Ascending aorta (tissue), 2 donors: ENCODE results near the gene TBC1D3B. TPM values are rescaled to one million over a fixed set of nuclear protein-coding genes. Genes with fewer than 3 reads are reported as not detected.

Source experiments
- DNase-seq, 2 donors: peaks; one replicate each; pipeline ENCODE4 v3.0.0-alpha.2; 2019; ENCODE audit warnings: low spot score in 2 of 2
- H3K27ac ChIP-seq, 2 donors: fragments of 200-600 bp; sonication (generic); one replicate each; pipeline ENCODE4 v1.5.1; 2016 to 2017; ENCODE audit warnings: mild to moderate bottlenecking in 1 of 2
- H3K27me3 ChIP-seq: fragments of 200-600 bp; sonication (generic); one replicate; pipeline ENCODE4 v1.5.1; 2017
- H3K36me3 ChIP-seq, 2 donors: fragments of 200-600 bp; sonication (generic); one replicate each; pipeline ENCODE4 v1.5.1; 2016
- H3K4me1 ChIP-seq, 2 donors: fragments of 200-600 bp; sonication (generic); one replicate each; pipeline ENCODE4 v1.5.1; 2016 to 2017; ENCODE audit warnings: mild to moderate bottlenecking in 1 of 2
- H3K4me3 ChIP-seq, 2 donors: fragments of 200-600 bp; sonication (generic); one replicate each; pipeline ENCODE4 v1.5.1; 2016 to 2017; ENCODE audit warnings: mild to moderate bottlenecking in 1 of 2
- H3K9me3 ChIP-seq, 2 donors: fragments of 200-600 bp; sonication (generic); one replicate each; pipeline ENCODE4 v1.5.1; 2016
- CTCF ChIP-seq, 3 experiments: fragments of 200-600 bp in 2 of 3; fragments of 450-650 bp in 1 of 3; sonication (generic) in 2 of 3; IDR thresholded peaks; one replicate each; pipeline ENCODE4 v1.5.1; 2016 to 2019; ENCODE audit warnings: antibody characterized with exemption in 3 of 3, mild to moderate bottlenecking in 1 of 3, moderate library complexity in 1 of 3
- intact Hi-C: fragments of 100-400 bp; cut with DNase I; formaldehyde crosslinking; loops from one replicate; pipeline ENCODE4 v1.15.1; 2023
- total RNA-seq: library from RNA; depleted of rRNA; stranded (reverse); fragments of >200 nt; gene quantifications from one replicate; pipeline ENCODE4 v1.1.0, GENCODE V29; 2016

TBC1D3B gene
- total RNA-seq, 1 donor from 2014 or later = not detected

DNA sequence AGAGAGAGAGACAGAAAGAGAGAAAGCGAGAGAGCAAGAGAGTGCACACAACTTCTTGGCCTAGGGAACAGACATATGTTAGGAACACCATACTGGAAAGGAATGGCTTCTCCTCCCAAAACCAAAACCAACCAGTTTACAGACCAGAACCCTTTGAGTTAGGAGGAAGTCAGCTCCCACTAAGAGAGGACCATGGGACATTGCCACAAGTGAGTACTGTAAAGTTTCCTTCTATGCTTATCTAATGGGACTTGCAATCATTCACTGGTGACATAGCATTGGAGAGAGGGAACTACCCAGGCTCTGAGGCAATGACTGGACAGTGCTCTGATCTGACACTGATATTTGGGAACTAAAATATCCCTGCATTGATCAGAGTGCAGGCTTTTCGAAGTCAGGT is 32.4 kb downstream of the TBC1D3B start:
- no peak for TF ChIP-seq CTCF (IDR thresholded peaks at IDR 0.05)
- intact Hi-C loops = loop anchor here (10.0 kb wide), 2 partner anchors 169 to 341 kb away; partner anchors contain the start of gene ZNHIT3
- Histone ChIP-seq H3K27me3 (no peaks in the 10 kb centered on the region), H3K4me1 (no peaks in the 10 kb centered on the region), H3K9me3 (no peaks in the 10 kb centered on the region), H3K4me3 (no peak overlapping the region), H3K27ac (no peak overlapping the region), H3K36me3 (no peaks in the 10 kb centered on the region)
- no peak for DNase-seq

DNA sequence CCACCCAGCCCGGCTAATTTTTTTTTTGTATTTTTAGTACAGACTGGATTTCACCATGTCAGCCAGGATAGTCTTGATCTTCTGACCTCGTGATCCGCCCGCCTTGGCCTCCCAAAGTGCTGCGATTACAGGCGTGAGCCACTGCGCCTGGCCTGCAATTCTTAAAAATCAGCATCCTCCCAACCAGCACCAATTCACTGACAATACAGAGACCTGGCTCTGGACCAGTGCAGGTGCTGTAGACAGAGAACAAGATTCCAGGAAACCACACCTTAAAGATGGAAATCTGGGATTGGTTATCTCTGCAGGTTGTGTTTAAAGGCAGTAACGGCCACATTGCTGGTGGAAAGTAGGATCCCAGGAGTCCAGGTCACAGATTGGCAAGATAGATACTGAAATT is 33.6 kb downstream of the TBC1D3B start:
- no peak for TF ChIP-seq CTCF (IDR thresholded peaks at IDR 0.05)
- no peak overlapping the region for H3K27ac ChIP-seq
- no peaks in the 10 kb centered on the region for H3K4me1 ChIP-seq
- DNase-seq = no peak
- intact Hi-C loops = loop anchor here (10.0 kb wide), 2 partner anchors 168 to 342 kb away; partner anchors contain the start of gene ZNHIT3
- H3K4me3 ChIP-seq = no peak overlapping the region
- no peaks in the 10 kb centered on the region for H3K9me3 ChIP-seq
- H3K27me3 ChIP-seq = no peaks in the 10 kb centered on the region
- no peaks in the 10 kb centered on the region for H3K36me3 ChIP-seq

DNA sequence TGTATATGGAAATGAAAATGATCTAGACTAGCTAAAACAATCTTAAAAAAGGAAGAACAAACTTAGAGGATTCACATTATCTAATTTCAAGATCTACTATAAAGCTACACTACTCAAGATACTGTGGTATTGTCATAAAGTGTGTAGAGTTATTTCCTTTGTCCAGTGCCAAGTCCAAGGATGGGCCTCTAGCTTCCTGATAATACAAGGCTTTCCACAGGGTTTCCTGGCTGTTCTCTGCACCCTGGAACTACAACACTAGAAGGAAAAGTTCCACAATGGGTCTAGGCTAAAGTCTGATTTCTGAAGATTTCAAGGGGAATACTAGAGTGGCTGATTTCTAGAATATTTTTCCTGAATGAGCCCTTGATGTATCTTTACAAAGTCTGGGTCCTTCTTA is 34.2 kb downstream of the TBC1D3B start:
- no peak overlapping the region for H3K27ac ChIP-seq

GRCh38 chr17:36136439-36136838 is 40.0 kb downstream of the TBC1D3B start:
- H3K9me3 ChIP-seq = no peaks in the 10 kb centered on the region
- no peak overlapping the region for H3K27ac ChIP-seq
- TF ChIP-seq CTCF (IDR thresholded peaks at IDR 0.05) = no peak
- H3K36me3 ChIP-seq = no peaks in the 10 kb centered on the region
- no peak for DNase-seq
- intact Hi-C loops = no loop called here
- H3K4me1 ChIP-seq = no peaks in the 10 kb centered on the region
- H3K27me3 ChIP-seq = no peaks in the 10 kb centered on the region
- H3K4me3 ChIP-seq = no peak overlapping the region

More for the DNA sequence above, 34.2 kb downstream of the TBC1D3B start:
- intact Hi-C loops = loop anchor here (10.0 kb wide), 2 partner anchors 167 to 343 kb away; partner anchors contain the start of gene ZNHIT3
- Histone ChIP-seq H3K27me3 (no peaks in the 10 kb centered on the region), H3K4me3 (no peak overlapping the region), H3K9me3 (no peaks in the 10 kb centered on the region), H3K36me3 (no peaks in the 10 kb centered on the region), H3K4me1 (no peaks in the 10 kb centered on the region)
- TF ChIP-seq CTCF (IDR thresholded peaks at IDR 0.05) = no peak
- no peak for DNase-seq

GRCh38 chr17:36136036-36136435 is 40.4 kb downstream of the TBC1D3B start:
- Histone ChIP-seq H3K36me3 (no peaks in the 10 kb centered on the region), H3K27ac (no peak overlapping the region), H3K9me3 (no peaks in the 10 kb centered on the region), H3K4me3 (no peak overlapping the region), H3K4me1 (no peaks in the 10 kb centered on the region), H3K27me3 (no peaks in the 10 kb centered on the region)
- TF ChIP-seq CTCF (IDR thresholded peaks at IDR 0.05) = no peak
- DNase-seq = no peak
- intact Hi-C loops = no loop called here

DNA sequence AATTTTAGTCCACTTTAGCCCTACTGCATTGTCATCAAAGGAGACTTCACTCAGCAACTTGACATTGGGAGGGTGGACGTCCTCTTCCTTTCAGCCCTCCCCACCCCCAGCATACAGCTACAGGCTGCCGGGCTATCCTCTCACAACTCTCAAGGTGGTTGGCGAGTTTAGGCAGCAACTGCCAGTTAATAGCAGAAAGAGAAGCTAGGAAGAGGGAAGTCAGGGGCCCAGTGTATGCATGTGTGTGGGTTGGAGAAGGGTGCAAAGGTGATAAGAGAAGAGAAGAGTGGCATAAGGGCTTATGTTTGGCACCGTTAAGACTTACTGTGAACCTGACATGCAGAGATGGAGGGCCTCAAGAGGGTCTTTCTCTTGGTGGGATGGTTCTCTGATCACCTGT is 41.0 kb downstream of the TBC1D3B start:
- DNase-seq = no peak
- no peaks in the 10 kb centered on the region for H3K4me1 ChIP-seq
- no peak overlapping the region for H3K4me3 ChIP-seq
- H3K27me3 ChIP-seq = no peaks in the 10 kb centered on the region
- intact Hi-C loops = no loop called here
- H3K36me3 ChIP-seq = no peaks in the 10 kb centered on the region
- no peaks in the 10 kb centered on the region for H3K9me3 ChIP-seq
- no peak overlapping the region for H3K27ac ChIP-seq
- TF ChIP-seq CTCF (IDR thresholded peaks at IDR 0.05) = no peak
